Activated CD4-positive, alpha-beta T cell treated with anti-CD3 and anti-CD28 coated beads for 4 hours (primary cell): Measurements from ENCODE around the gene ABCC1.

Source experiments
- DNase-seq, 2 donors: peaks; one replicate each; pipeline ENCODE4 v3.0.0-alpha.2; 2020

ABCC1 gene

GRCh38 chr16:15993946-15994665, 44.7 kb downstream of the ABCC1 start:
- no peak for DNase-seq

- DNase-seq: no peak
These were observed 47.2 kb downstream of the ABCC1 start for GRCh38 chr16:15996432-15997109.

GRCh38 chr16:16000685-16001084, 51.3 kb downstream of the ABCC1 start:
- DNase-seq: no peak

DNA sequence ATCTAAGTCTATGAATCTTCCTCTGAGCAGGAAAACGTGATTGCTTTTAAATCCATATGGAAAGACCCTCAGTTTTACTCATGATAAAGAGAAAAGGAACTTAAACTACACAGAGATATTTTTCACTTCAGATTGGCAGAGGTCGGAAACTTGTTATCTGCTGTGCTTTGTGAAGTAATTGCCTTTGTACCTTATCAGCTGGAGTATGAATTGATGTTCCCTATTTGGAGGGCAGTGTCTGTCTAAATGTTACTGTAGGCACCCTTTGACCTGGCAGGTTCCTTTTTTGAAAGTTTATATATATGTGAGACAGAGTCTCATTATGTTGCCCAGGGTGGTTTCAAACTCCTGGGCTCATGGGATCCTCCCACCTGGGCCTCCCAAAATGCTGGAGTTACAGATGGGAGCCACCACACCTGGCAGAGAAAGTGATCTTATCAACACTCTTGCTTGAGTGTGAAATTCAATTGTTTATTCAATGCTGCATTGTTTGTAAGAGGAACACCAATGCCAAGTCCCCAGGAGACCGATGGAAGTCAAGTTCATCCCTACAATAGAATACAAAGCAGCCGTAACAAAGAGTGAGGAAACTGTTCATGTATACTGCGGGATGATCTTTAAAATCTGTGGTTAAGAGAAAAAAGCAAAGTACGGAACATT, 52.3 kb downstream of the ABCC1 start:
- no peak for DNase-seq

DNA sequence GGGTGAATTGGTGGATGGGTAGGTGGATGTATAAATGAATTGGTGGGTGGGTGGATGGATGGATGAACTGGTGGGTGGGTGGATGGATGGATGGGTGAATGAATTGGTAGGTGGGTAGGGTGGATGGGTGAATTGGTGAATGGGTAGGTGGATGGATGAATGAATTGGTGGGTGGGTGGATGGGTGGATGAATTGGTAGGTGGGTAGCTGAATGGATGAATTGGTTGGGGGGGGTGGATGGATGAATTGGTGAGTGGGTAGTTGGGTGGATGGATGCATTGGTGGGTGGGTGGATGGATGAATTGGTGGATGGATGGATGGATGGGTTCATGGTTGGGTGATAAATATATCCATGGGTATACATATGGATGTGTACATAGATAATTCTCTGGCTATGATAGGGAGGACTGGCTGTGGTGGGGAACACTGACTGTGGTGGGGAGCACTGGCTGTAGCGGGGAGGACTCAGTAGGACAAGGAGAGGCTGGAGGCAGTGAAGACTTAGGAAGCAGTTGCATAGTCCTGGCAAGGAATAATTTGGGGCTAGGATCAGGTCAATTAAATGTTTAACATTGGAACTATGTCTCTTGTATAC, 54.4 kb downstream of the ABCC1 start:
- DNase-seq: no peak

- no peak for DNase-seq
These were observed 54.9 kb downstream of the ABCC1 start for GRCh38 chr16:16004314-16004749.

DNA sequence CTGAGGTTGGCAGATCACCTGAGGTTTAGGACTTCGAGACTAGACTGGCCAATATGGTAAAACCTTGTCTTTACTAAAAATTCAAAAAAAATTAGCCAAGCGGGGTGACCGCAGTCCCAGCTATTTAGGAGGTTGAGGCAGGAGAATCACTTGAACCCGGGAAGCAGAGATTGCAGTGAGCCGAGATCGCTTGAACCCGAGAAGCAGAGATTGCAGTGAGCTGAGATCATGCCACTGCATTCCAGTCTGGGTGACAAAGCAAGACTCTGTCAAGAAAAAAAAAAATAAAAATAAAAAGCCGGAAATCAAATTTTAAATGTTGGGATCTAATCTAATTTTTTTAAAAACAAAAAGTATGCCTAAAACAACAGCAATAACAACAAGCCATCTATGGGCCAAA, 56.3 kb downstream of the ABCC1 start:
- DNase-seq: no peak

GRCh38 chr16:16006650-16007049, 57.2 kb downstream of the ABCC1 start:
- no peak for DNase-seq

GRCh38 chr16:16007743-16008111, 58.3 kb downstream of the ABCC1 start:
- DNase-seq: no peak

DNA sequence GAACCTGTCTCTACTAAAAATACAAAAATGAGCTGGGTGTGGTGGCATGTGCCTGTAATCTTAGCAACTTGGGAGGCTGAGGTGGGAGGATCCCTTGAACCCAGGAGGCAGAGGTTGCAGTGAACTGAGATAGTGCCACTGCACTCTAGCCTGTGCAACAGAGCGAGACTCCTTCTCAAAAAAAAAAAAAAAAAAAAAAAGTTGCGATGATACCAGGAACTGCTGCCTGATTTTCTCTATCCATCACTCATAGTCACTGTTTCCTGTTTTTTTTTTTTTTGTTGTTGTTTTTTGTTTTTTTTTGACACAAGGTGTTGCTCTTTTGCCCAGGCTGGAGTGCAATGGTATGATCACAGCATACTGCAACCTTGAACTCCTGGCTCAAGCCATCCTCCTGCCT, 59.2 kb downstream of the ABCC1 start:
- DNase-seq: no peak

DNA sequence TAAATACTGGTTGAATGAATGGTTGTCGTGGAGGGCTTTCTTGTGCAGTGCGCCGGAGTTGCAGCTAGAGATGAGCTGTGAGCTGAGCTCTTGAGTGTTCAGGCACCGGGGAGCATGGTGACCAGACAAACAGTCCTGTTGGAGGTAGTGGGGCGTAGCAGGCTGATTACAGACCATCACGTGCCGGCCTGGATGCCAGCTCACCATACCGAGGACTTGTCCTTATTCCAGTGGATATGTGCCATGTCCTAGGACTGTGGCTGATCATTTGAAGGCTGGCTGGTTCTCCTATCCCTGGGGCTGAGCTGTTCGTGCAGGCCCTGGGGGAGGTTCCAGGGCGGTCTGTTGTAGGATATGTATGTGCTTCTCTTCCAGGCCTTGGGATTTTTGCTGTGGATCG, 60.0 kb downstream of the ABCC1 start:
- DNase-seq: no peak

- DNase-seq: no peak
These were observed 60.8 kb downstream of the ABCC1 start for GRCh38 chr16:16010194-16010593.

DNA sequence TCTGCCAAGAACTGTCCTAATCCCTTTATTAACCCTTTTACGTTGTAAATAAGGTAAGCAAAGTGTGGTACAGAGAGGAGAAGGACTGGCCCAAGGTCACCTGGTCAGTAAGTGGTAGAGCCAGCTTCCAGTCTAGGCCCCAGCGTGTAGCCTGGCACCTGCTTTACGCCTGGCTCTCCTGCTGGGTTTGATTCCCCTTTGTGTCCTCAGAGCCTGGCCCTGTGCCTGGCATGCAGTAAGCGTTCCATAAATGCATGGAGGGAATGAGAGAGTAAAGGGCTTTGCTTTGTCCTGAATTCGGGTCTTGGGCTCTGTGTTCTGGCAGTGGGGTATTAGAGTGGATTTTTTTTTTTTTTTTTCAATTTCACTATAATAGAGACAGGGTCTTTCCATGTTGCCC, 62.7 kb downstream of the ABCC1 start:
- DNase-seq: no peak

DNA sequence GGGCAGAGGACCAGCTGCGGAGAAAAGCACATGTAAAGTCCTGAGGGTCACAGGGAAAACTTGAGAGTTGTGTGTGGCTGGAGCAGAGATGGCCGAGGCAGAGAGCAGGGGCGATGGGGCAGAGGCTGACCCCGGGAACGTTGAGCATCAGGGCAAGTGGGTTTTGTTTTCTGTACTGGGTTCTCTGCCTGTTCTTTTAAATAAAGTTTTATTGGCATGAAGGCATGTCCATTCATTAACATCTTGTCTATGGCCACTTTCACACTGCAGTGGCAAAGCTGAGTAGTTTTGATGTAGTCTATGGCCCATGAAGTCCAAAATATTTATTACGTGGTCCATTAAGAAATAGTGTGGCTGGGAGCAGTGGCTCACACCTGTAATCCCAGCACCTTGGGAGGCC, 64.4 kb downstream of the ABCC1 start:
- no peak for DNase-seq

GRCh38 chr16:16014329-16015224, 65.2 kb downstream of the ABCC1 start:
- DNase-seq: no peak

DNA sequence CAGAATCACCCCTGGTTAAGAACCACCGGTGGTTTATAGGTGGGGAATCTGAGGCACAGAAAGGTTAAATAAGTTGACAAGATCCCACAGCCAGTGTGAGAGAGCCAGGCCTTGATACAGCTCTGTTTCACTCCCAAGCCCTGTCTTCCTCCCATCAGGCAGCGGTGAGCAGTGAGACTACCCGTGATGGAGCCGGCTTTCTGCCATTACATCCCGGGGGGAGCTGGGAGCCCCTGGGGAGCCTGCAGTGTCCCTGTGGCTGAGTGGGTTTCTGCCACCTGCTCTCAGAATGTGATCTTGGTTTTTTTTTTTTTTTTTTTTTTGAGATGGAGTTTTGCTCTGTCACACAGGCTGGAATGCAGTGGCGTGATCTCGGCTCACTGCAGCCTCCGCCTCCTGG, 66.4 kb downstream of the ABCC1 start:
- no peak for DNase-seq

DNA sequence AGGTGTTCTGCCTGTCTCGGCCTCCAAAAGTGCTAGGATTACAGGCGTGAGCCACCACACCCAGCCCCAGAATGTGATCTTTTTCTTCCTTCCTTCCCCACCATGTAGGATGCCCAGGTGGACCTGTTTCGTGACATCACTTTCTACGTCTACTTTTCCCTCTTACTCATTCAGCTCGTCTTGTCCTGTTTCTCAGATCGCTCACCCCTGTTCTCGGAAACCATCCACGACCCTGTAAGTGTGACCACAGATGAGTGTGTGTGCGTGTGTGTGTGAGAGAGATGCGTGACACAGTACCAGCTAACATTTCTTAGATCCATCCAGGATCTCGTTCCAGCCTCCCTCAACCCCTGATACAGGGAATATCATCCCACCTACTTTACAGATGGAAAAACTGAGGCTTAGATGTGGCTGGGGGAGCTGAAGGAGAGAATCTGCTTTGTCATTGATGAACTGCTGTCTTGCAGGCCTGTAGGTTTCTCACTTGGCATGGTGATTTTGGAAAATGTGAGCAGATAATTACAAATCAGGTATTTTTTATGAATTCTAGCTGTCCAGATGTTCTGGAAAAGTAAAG, 67.1 kb downstream of the ABCC1 start:
- DNase-seq: no peak

- no peak for DNase-seq
These were observed 68.4 kb downstream of the ABCC1 start for GRCh38 chr16:16017812-16018211.

DNA sequence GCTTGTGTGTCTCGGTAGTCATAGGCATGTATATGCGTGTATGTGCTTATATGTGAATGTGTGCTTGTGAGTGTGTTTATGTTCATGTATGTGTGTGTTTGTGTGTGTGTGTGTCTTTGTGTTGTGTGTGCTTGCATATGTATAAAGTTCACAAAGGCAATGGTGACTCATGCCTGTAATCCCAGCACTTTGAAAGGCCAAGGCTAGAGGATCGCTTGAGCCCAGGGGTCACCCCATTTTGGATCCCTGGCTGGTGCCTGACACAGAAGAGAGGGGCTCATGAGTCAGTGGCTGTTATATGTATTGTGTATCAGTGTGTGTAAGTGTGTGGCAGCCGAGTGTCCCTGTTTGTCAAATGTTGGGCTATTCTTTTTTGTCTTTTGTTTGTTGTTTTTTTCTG, 69.3 kb downstream of the ABCC1 start:
- DNase-seq: no peak

- DNase-seq: no peak
These were observed 70.1 kb downstream of the ABCC1 start for GRCh38 chr16:16019488-16019887.

- no peak for DNase-seq
These were observed 70.9 kb downstream of the ABCC1 start for GRCh38 chr16:16020291-16020690.

- DNase-seq: no peak
These were observed 71.6 kb downstream of the ABCC1 start for GRCh38 chr16:16021020-16021419.

GRCh38 chr16:16021646-16021987, 72.2 kb downstream of the ABCC1 start:
- no peak for DNase-seq
